ENCODE measurements around the gene SCMH1.

The SCMH1 gene

DNA sequence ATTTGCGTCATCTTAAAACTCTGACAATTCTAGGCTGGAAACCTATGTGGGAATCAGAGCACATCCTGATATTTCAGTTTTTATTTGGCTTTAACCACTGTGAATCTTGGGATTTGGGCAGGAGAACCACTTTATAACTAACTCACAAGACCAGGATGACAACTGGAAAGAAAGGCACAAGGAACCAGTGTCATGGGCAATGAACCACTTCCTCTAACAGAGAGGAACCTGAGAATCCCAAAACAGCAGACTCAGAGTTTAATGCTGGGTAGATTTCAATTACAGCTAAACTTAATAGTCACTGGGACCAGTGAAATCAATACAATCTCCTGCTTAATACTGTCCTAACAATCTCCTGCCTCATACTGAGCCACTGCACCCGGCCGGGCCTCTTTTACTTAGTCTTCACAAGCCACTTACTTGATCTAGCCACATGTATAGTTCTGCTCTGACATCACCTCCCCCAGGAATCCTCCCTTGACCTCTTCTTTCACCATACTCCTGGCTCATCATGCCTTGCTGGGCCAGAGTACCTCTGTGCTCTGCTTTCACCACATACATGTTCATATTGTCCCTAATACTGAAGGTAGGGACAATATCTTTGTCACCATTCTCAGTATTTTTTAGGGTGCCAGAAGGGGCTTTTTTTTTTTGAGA is 200.4 kb downstream of the SCMH1 start:
- Histone ChIP-seq H3K4me3 (ENCODE audit: low read length) (no peak overlapping the region), H3K36me3 (ENCODE audit: control insufficient read depth, insufficient read depth, low read length, severe bottlenecking) (peaks cover 26% of the 10 kb centered on the region), H3K9me3 (ENCODE audit: control insufficient read depth, low read length) (no peaks in the 10 kb centered on the region), H3K9ac (ENCODE audit: low read length) (no peak overlapping the region), H3K27me3 (replicated peaks; ENCODE audit: control insufficient read depth, insufficient read depth, low read length) (no peaks in the 10 kb centered on the region), H3K4me1 (ENCODE audit: control insufficient read depth, insufficient read depth, low read length) (peaks cover 19% of the 10 kb centered on the region)
- peak; percentile 13 for DNase-seq (ENCODE audit: low read depth)

DNA sequence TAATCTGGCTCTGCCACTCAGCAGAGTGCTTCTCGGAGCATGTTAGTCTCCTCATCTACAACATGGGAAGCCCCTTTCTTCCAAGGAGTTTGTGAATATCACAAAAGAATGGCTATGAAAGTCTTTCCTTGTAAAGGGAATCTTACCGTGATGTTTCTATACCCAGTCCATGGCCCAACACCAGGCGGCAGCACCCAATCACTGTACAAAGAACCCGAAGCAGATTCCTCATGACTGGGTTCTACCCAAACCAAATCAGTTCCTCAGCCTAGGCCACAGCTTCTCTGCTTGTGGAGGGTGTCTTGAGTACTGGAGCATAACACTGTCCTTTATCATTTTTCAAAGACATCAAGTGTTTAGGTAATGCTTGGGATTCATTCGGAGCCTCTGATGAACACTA is 204.0 kb downstream of the SCMH1 start:
- H3K9me3 ChIP-seq (ENCODE audit: control insufficient read depth, low read length) = no peaks in the 10 kb centered on the region
- no peak overlapping the region for H3K4me3 ChIP-seq (ENCODE audit: low read length)
- peaks cover 6% of the 10 kb centered on the region for H3K4me1 ChIP-seq (ENCODE audit: control insufficient read depth, insufficient read depth, low read length)
- H3K36me3 ChIP-seq (ENCODE audit: control insufficient read depth, insufficient read depth, low read length, severe bottlenecking) = peaks cover 55% of the 10 kb centered on the region
- H3K27me3 ChIP-seq (replicated peaks; ENCODE audit: control insufficient read depth, insufficient read depth, low read length) = no peaks in the 10 kb centered on the region
- H3K9ac ChIP-seq (ENCODE audit: low read length) = no peak overlapping the region
- peak; percentile 19 for DNase-seq (ENCODE audit: low read depth)

DNA sequence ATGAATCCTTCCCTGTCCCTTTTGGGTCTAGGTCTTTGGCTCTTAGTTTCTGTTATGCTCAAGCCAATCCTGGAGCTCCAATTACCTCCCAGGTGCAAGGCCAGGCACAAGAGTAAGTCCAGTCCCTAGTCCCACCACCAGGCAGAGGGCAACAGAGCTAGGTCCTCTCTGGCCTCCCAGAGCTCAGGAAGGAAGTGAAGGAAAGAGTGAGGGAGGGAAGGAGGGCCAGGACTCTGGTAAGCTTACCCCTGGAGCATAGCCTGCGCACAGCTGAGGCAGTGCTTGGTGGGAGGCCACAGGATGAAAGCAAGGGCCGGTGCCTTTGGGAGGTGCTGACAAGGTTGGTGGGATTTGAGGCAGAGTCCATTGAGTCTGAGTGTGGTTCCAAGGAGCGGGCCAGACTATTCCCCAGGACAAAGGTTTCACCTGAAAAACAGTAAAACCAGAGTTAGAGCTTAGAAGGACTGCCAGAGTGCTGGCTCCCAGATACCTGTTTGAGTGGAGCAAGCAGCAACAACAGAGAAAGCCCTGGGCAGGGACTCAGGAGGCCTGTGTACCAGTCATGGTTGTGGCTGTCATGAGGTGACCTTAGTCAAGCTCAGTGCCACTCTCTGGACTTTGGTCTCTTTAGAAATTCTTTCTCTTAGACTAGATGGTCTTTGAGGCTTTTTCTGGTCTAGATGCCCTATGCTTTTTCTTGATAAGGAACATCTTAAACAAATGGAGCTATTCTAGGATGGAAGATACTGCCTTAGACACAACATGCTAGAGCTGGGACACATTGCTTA is 204.8 kb downstream of the SCMH1 start:
- no peaks in the 10 kb centered on the region for H3K27me3 ChIP-seq (replicated peaks; ENCODE audit: control insufficient read depth, insufficient read depth, low read length)
- no peaks in the 10 kb centered on the region for H3K9me3 ChIP-seq (ENCODE audit: control insufficient read depth, low read length)
- peaks cover 60% of the 10 kb centered on the region for H3K36me3 ChIP-seq (ENCODE audit: control insufficient read depth, insufficient read depth, low read length, severe bottlenecking)
- peaks cover 6% of the 10 kb centered on the region for H3K4me1 ChIP-seq (ENCODE audit: control insufficient read depth, insufficient read depth, low read length)
- DNase-seq (ENCODE audit: low read depth) = no peak
- H3K4me3 ChIP-seq (ENCODE audit: low read length) = no peak overlapping the region
- H3K9ac ChIP-seq (ENCODE audit: low read length) = no peak overlapping the region

DNA sequence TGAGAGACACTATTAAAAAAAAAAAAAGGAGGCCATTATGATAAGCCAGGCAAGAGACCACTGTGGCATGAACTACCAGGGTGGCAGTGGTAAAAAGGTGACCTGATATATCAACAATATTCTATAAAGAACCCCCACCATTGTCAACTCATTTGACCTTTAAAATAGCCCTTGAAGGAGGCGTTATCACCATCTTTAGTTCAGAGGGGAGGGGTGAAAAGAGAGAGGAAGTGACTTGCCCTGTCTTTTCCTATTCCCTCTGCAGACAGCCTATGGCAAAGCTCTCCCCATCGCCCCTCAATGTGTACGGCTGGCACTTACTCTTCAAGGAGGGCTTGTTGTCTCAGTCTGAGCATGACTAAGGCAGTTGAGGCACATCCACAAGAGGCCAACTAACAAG is 208.8 kb downstream of the SCMH1 start:
- H3K4me1 ChIP-seq (ENCODE audit: control insufficient read depth, insufficient read depth, low read length) = no peaks in the 10 kb centered on the region
- no peak overlapping the region for H3K9ac ChIP-seq (ENCODE audit: low read length)
- peaks cover 61% of the 10 kb centered on the region for H3K36me3 ChIP-seq (ENCODE audit: control insufficient read depth, insufficient read depth, low read length, severe bottlenecking)

DNA sequence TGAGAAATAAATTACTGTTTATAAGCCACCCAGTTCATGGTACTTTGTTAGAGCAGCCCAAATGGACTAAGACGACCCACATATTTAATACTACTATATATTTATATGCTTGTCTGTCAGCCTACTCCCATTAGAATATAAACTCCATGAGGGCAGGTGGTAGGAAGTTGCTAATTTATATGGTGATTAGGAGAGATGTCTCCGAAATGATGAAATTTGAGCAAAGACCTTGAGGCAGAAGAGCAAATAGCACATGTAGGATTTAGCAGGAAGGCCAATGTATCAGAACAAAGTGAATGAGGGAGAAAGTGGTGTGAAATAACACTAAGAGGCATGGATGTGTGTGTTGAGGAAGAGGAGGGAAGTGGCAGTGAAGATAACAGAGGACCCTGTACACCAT is 210.0 kb downstream of the SCMH1 start:
- Histone ChIP-seq H3K36me3 (ENCODE audit: control insufficient read depth, insufficient read depth, low read length, severe bottlenecking) (peaks cover 61% of the 10 kb centered on the region), H3K9ac (ENCODE audit: low read length) (no peak overlapping the region), H3K27me3 (replicated peaks; ENCODE audit: control insufficient read depth, insufficient read depth, low read length) (no peaks in the 10 kb centered on the region), H3K4me1 (ENCODE audit: control insufficient read depth, insufficient read depth, low read length) (no peaks in the 10 kb centered on the region), H3K9me3 (ENCODE audit: control insufficient read depth, low read length) (no peaks in the 10 kb centered on the region), H3K4me3 (ENCODE audit: low read length) (no peak overlapping the region)
- DNase-seq (ENCODE audit: low read depth) = no peak

More for the DNA sequence above, 208.8 kb downstream of the SCMH1 start:
- Histone ChIP-seq H3K9me3 (ENCODE audit: control insufficient read depth, low read length) (no peaks in the 10 kb centered on the region), H3K27me3 (replicated peaks; ENCODE audit: control insufficient read depth, insufficient read depth, low read length) (no peaks in the 10 kb centered on the region), H3K4me3 (ENCODE audit: low read length) (no peak overlapping the region)
- DNase-seq (ENCODE audit: low read depth) = no peak

DNA sequence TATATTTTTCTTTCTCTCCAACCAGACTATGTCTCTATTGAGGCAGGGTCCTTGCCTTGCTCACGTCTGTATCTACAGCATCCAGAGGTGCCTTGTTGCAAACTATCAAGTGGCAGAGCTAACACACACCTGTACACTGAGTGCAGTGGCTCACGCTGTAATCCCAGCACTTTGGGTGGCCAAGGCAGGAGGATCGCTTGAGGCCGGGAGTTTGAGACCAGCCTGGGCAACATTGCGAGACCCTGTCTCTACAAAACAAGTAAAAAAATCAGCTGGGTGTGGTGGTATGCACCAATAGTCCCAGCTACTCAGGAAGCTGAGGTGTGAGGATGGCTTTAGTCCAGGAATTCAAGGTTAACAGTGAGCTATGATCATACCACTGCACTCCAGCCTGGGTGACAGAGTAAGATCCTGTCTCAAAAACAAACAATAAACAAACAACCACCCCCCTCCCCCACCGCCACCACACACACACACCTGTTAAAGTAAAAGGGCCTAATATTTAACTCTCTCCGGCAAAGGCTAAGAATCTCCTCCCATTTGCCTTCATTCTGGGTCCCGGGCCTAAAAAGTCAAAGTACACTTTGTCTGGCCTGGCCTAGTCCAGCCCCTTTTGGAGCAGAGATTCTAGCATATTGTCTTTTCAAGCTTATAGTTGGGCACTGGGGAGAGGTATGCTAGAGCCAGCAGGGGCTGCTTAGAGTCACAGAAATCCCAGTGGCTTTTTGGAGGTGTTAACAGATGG is 211.1 kb downstream of the SCMH1 start:
- Histone ChIP-seq H3K4me1 (ENCODE audit: control insufficient read depth, insufficient read depth, low read length) (no peaks in the 10 kb centered on the region), H3K27me3 (replicated peaks; ENCODE audit: control insufficient read depth, insufficient read depth, low read length) (no peaks in the 10 kb centered on the region), H3K4me3 (ENCODE audit: low read length) (no peak overlapping the region), H3K9me3 (ENCODE audit: control insufficient read depth, low read length) (no peaks in the 10 kb centered on the region), H3K9ac (ENCODE audit: low read length) (no peak overlapping the region), H3K36me3 (ENCODE audit: control insufficient read depth, insufficient read depth, low read length, severe bottlenecking) (peaks cover 53% of the 10 kb centered on the region)
- DNase-seq (ENCODE audit: low read depth) = no peak

DNA sequence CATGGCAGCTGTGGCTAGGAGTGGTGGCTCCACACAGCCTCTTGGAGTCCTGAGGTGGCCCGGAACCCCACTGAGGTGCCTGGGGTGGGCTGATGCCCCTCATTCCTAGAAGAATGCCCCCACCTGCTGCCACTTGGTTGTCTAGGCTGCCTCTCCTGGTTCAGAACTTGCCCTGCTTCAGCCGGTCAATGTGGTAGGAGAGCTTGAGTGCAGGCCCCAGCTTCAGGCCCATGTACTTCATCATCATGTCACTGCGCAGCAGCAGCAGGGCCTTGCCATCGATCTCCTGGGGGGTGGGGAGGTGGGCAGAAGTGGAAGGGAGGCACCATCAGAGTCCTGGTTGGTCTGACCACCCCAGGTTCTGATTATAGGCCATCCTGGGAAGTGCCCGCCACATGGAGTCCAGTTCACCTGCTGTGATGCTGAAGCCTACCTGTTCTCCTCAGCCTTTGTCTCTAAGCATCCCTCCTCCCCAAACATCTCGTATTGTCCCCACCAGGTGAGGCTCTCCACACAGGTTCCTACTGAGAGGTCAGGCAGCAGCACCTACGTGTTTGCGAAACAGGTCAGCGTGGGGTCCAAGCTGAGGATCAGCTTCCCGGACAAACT is 214.0 kb downstream of the SCMH1 start:
- Histone ChIP-seq H3K27me3 (replicated peaks; ENCODE audit: control insufficient read depth, insufficient read depth, low read length) (no peaks in the 10 kb centered on the region), H3K36me3 (ENCODE audit: control insufficient read depth, insufficient read depth, low read length, severe bottlenecking) (peaks cover 31% of the 10 kb centered on the region), H3K4me3 (ENCODE audit: low read length) (no peak overlapping the region), H3K9me3 (ENCODE audit: control insufficient read depth, low read length) (no peaks in the 10 kb centered on the region), H3K4me1 (ENCODE audit: control insufficient read depth, insufficient read depth, low read length) (no peaks in the 10 kb centered on the region), H3K9ac (ENCODE audit: low read length) (no peak overlapping the region)
- no peak for DNase-seq (ENCODE audit: low read depth)

DNA sequence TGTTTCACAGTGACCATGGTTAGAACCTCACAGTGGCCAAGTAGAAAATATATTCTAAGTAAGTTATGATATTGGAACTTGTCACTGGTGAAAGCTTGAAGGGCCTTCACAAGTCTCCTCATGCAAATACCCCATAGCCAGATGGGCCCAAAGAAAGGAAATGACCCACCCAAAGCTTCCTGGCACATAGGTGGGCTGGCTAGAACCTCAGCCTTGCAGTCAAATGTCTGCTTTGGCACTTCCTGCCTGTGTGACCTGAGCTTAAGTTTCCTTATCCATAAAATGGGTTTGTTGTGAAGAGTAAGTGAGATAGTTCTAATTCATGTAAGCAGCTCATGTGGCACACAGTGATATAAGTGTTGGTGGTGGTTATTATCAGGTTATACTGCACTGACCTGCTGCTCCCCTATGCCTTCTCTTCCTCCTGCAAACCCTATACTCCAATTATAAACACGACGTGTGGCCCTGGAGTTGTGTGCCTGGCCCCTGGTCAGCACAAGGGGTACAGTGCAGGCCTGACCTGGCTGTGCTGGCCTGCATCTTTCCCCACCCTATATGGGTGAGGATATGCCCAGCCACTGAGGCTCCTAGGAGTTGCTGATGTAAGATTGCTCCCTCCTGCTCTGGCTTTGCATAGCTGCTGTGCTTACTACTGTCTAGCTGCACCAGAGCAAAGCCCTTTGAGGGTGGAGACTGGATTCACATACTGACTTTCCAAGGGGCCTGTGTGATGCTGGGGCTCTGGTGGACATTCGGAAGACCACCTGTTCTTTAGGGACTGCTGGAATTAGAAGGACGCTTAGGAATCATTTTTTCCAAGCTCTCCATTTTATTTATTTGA is 215.9 kb downstream of the SCMH1 start:
- Histone ChIP-seq H3K9ac (ENCODE audit: low read length) (no peak overlapping the region), H3K36me3 (ENCODE audit: control insufficient read depth, insufficient read depth, low read length, severe bottlenecking) (peaks cover 20% of the 10 kb centered on the region)
- DNase-seq (ENCODE audit: low read depth) = no peak

DNA sequence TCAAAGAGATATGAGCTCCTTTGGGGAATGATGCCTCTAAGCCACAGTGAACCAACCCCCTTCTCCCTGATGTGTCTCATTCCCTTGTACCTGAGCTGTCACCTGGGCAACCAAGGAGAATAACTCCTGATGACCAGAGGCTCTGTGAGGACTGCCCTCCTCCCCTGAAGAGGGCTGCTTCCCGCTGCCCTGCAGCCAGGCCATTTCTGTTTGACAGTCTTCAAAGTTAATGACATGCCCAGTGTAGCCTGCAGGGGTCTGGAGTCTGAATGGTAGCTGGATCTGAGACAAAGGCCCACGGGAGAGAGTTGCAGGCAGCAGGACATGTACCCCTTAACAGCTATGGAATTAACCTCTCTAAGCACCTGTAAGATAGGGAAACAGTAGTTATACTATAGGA is 217.2 kb downstream of the SCMH1 start:
- no peaks in the 10 kb centered on the region for H3K4me1 ChIP-seq (ENCODE audit: control insufficient read depth, insufficient read depth, low read length)
- H3K27me3 ChIP-seq (replicated peaks; ENCODE audit: control insufficient read depth, insufficient read depth, low read length) = no peaks in the 10 kb centered on the region
- no peaks in the 10 kb centered on the region for H3K9me3 ChIP-seq (ENCODE audit: control insufficient read depth, low read length)
- no peak for DNase-seq (ENCODE audit: low read depth)
- H3K4me3 ChIP-seq (ENCODE audit: low read length) = no peak overlapping the region
- peaks cover 20% of the 10 kb centered on the region for H3K36me3 ChIP-seq (ENCODE audit: control insufficient read depth, insufficient read depth, low read length, severe bottlenecking)
- no peak overlapping the region for H3K9ac ChIP-seq (ENCODE audit: low read length)

More for the DNA sequence above, 215.9 kb downstream of the SCMH1 start:
- H3K4me1 ChIP-seq (ENCODE audit: control insufficient read depth, insufficient read depth, low read length) = no peaks in the 10 kb centered on the region
- no peak overlapping the region for H3K4me3 ChIP-seq (ENCODE audit: low read length)
- no peaks in the 10 kb centered on the region for H3K27me3 ChIP-seq (replicated peaks; ENCODE audit: control insufficient read depth, insufficient read depth, low read length)
- no peaks in the 10 kb centered on the region for H3K9me3 ChIP-seq (ENCODE audit: control insufficient read depth, low read length)

DNA sequence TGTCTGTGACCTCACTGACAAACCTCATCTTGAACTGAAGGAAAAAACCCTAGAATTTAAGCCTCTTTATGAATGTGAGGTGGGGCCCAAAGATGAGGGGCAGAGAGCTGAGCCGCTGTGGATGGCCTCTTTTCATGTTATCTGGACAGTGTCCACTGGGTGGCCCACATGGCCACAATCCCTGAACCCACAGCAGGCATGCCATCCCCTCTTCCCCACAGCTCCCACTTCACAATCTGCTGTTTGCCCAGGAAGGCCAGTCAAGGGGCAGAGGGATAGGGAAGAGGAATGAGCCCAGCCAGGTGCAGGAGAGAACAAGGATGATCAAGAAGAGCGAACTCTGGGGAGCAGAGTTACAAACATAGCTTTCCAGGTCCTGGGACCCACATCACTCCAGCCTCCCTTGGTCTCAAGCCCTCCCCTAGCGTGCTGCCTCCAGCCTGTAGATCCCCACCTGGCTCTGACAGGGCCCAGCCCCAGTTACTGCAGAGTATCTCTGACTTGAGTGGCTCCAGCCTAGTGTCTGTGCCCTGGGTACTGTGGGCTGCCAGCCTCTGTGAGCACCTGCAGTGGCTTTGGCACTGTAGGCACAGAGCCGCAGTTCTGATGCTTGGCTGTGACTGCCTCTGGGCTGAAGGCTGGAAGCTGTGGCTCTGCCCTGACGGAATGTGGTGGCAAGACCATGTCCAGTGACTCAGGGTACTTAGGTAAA is 218.7 kb downstream of the SCMH1 start:
- no peak overlapping the region for H3K9ac ChIP-seq (ENCODE audit: low read length)
- H3K36me3 ChIP-seq (ENCODE audit: control insufficient read depth, insufficient read depth, low read length, severe bottlenecking) = peaks cover 16% of the 10 kb centered on the region
- peak; percentile 19 for DNase-seq (ENCODE audit: low read depth)
- no peak overlapping the region for H3K4me3 ChIP-seq (ENCODE audit: low read length)
- no peaks in the 10 kb centered on the region for H3K9me3 ChIP-seq (ENCODE audit: control insufficient read depth, low read length)
- H3K27me3 ChIP-seq (replicated peaks; ENCODE audit: control insufficient read depth, insufficient read depth, low read length) = no peaks in the 10 kb centered on the region
- no peaks in the 10 kb centered on the region for H3K4me1 ChIP-seq (ENCODE audit: control insufficient read depth, insufficient read depth, low read length)
